ENCODE data around the gene HLA-DRB5. TPM values are rescaled to one million over a fixed set of nuclear protein-coding genes. Genes with fewer than 3 reads are reported as not detected.
"Not testable (repeated sequence)": the region's sequence is repeated elsewhere in the genome, so short reads cannot be mapped to it uniquely, and the experiment has no call there.

The HLA-DRB5 gene
- total and polyA plus RNA-seq, 2 donors (not counting 1 experiment from before 2014, with no cell fraction given) = 23.8 to 174 TPM

DNA sequence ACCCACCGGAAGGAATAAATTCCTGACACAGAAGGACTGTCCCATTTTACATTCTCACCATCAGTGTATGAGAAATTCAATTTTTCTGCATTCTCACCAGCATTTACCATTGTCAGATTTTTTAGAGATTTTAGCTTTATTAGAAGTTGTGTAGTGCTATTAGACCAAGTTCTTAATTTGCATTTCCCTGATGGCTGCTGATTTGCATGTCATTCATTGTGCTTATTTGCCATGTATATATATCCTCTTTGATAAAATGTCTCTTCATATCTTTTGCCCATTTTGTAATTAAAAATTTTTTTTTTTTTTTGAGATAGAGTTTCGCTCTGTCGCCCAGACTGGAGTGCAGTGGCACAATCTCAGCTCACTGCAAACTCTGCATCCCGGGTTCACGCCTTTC lies 9.8 kb upstream of the HLA-DRB5 start:
- no peaks in the 10 kb centered on the region for H3K27me3 ChIP-seq (replicated peaks in 1 of 4; ENCODE audit: control extremely low read depth in 1 of 4, control insufficient read depth in 3 of 4, insufficient read depth in 4 of 4, low read length in 3 of 4)
- ChIA-PET CTCF (no interaction called here), POLR2A (no interaction called here)
- no peak for DNase-seq
- H3K9me3 ChIP-seq (ENCODE audit: control extremely low read depth in 1 of 3, control insufficient read depth in 2 of 3, insufficient read depth in 1 of 3, low read length in 2 of 3) = no peaks in the 10 kb centered on the region
- intact Hi-C loops (cut with micrococcal nuclease) = no loop called here
- no peak overlapping the region for H3K27ac ChIP-seq (ENCODE audit: low read length in 2 of 2)
- TF ChIP-seq EZH2 (IDR thresholded peaks at IDR 0.05; ENCODE audit: borderline replicate concordance, insufficient read depth, low read depth, low read length, poor library complexity, severe bottlenecking) = no peak
- TF ChIP-seq CTCF (IDR thresholded peaks at IDR 0.05) = no peak
- no peak overlapping the region for H2AFZ ChIP-seq (ENCODE audit: insufficient read depth, low read depth, low read length, poor library complexity, severe bottlenecking)
- H3K9ac ChIP-seq (ENCODE audit: low read length) = no peak overlapping the region
- peaks cover 2% of the 10 kb centered on the region for H3K4me1 Mint-ChIP-seq
- H3K36me3 ChIP-seq (replicated peaks in 1 of 2; ENCODE audit: control extremely low read depth in 1 of 2, control insufficient read depth in 1 of 2, extremely low read depth in 1 of 2, insufficient read depth in 2 of 2, low read length in 1 of 2) = no peaks in the 10 kb centered on the region
- H3K9me3 Mint-ChIP-seq (ENCODE audit: insufficient read depth) = no peaks in the 10 kb centered on the region
- H3K79me2 ChIP-seq (ENCODE audit: control insufficient read depth, insufficient read depth, low read length) = no peaks in the 10 kb centered on the region
- H4K20me1 ChIP-seq (ENCODE audit: control insufficient read depth, insufficient read depth, low read length, poor library complexity, severe bottlenecking) = no peaks in the 10 kb centered on the region
- no CpG with 5 or more reads among the region's 5 CpGs for WGBS (ENCODE audit: insufficient coverage)
- H3K4me1 ChIP-seq (ENCODE audit: control insufficient read depth in 2 of 2, insufficient read depth in 2 of 2, low read length in 2 of 2) = no peaks in the 10 kb centered on the region
- ATAC-seq (ENCODE audit: low read depth) = no peak
- H3K4me2 ChIP-seq (replicated peaks; ENCODE audit: low read depth, low read length, poor library complexity, severe bottlenecking) = no peak overlapping the region
- no peaks in the 10 kb centered on the region for H3K27me3 Mint-ChIP-seq
- H3K4me3 ChIP-seq (ENCODE audit: control extremely low read depth in 1 of 5, extremely low read depth in 1 of 5, insufficient read depth in 1 of 5, low read depth in 2 of 5, low read length in 4 of 5) = no peak overlapping the region
- no peak overlapping the region for H3K27ac Mint-ChIP-seq
- H3K4me3 Mint-ChIP-seq = no peak overlapping the region

- intact Hi-C loops (cut with micrococcal nuclease) = not testable (repeated sequence)
These were observed 325 bp upstream of the HLA-DRB5 start for GRCh38 chr6:32530431-32530793.

More at GRCh38 chr6:32530431-32530793, 325 bp upstream of the HLA-DRB5 start:
- peaks cover 27% of the 10 kb centered on the region for H3K4me1 Mint-ChIP-seq
- not testable (repeated sequence) for H3K27me3 Mint-ChIP-seq; H3K36me3 ChIP-seq (replicated peaks in 1 of 2; ENCODE audit: control extremely low read depth in 1 of 2, control insufficient read depth in 1 of 2, extremely low read depth in 1 of 2, insufficient read depth in 2 of 2, low read length in 1 of 2); H3K9me3 Mint-ChIP-seq (ENCODE audit: insufficient read depth); H3K79me2 ChIP-seq (ENCODE audit: control insufficient read depth, insufficient read depth, low read length); H3K4me2 ChIP-seq (replicated peaks; ENCODE audit: low read depth, low read length, poor library complexity, severe bottlenecking); H3K9me3 ChIP-seq (ENCODE audit: control extremely low read depth in 1 of 3, control insufficient read depth in 2 of 3, insufficient read depth in 1 of 3, low read length in 2 of 3); H2AFZ ChIP-seq (ENCODE audit: insufficient read depth, low read depth, low read length, poor library complexity, severe bottlenecking); H3K9ac ChIP-seq (ENCODE audit: low read length); H3K4me3 ChIP-seq (ENCODE audit: control extremely low read depth in 1 of 5, extremely low read depth in 1 of 5, insufficient read depth in 1 of 5, low read depth in 2 of 5, low read length in 4 of 5); DNase-seq; H3K27me3 ChIP-seq (replicated peaks in 1 of 4; ENCODE audit: control extremely low read depth in 1 of 4, control insufficient read depth in 3 of 4, insufficient read depth in 4 of 4, low read length in 3 of 4); H3K4me1 ChIP-seq (ENCODE audit: control insufficient read depth in 2 of 2, insufficient read depth in 2 of 2, low read length in 2 of 2); H4K20me1 ChIP-seq (ENCODE audit: control insufficient read depth, insufficient read depth, low read length, poor library complexity, severe bottlenecking)
- POLR2A ChIA-PET = interaction anchor here (0.6 to 2.6 kb wide), 10 partner anchors 58 to 136 kb away, joined by 3 to 55 read pairs (median 4); partner anchors contain the start of genes HLA-DQA1, HLA-DQB1, HLA-DRA and HLA-DRB1
- WGBS (ENCODE audit: insufficient coverage) = 0% methylated on average over 1 of the region's 3 CpGs
- H3K27ac Mint-ChIP-seq = peak overlapping the region; percentile 100
- H3K27ac ChIP-seq (ENCODE audit: low read length in 2 of 2) = peak overlapping the region; percentile 79
- H3K4me3 Mint-ChIP-seq = peak overlapping the region; percentile 94
- ATAC-seq (ENCODE audit: low read depth) = peak; percentile 46
- CTCF ChIA-PET = interaction anchor here (0.8 kb wide), 1 partner anchor 59 kb away, joined by 3 read pairs; the partner anchor contains the start of gene HLA-DRB1

Data from B cell (primary cell).